Measurements from ENCODE around the gene SLC24A4. TPM values are rescaled to one million over a fixed set of nuclear protein-coding genes. Genes with fewer than 3 reads are reported as not detected.

Gene SLC24A4
- total RNA-seq, 1 experiment from 2014 or later: not detected

GRCh38 chr14:92380582-92380981 lies 57.6 kb downstream of the SLC24A4 start:
- no peak overlapping the region for H3K27ac ChIP-seq (ENCODE audit: low read depth, low read length)
- ChIA-PET CTCF (no interaction called here), RAD21 (ENCODE audit: low non-redundant PET in 1 of 2, low total read pairs in 2 of 2, uncharacterized antibody in 2 of 2, unreplicated experiment in 2 of 2) (no interaction called here), POLR2A (no interaction called here)
- BruUV-seq (replicated peaks): no TSS peak
- no peaks in the 10 kb centered on the region; the same call in 1 of the 2 replicates for H3K27me3 ChIP-seq (ENCODE audit: insufficient read depth, low read length)
- no peaks in the 10 kb centered on the region for H3K9me3 ChIP-seq (ENCODE audit: control insufficient read depth in 1 of 2, insufficient read depth in 1 of 2, low read depth in 1 of 2, low read length in 2 of 2)
- H3K9me2 ChIP-seq (ENCODE audit: insufficient read depth): no peaks in the 10 kb centered on the region
- no peaks in the 10 kb centered on the region for H4K20me1 ChIP-seq (ENCODE audit: insufficient read depth)
- no peak overlapping the region for H3K4me2 ChIP-seq (ENCODE audit: low read length)
- no peaks in the 10 kb centered on the region for H3K36me3 ChIP-seq (ENCODE audit: control insufficient read depth in 1 of 2, insufficient read depth in 2 of 2, low read length in 2 of 2)
- H2AFZ ChIP-seq (ENCODE audit: low read depth, low read length, poor library complexity, severe bottlenecking): no peak overlapping the region
- DNase-seq (ENCODE audit: low read depth, low spot score): no peak
- H3K4me1 ChIP-seq (ENCODE audit: control insufficient read depth in 1 of 2, insufficient read depth in 2 of 2, low read length in 2 of 2): no peaks in the 10 kb centered on the region
- ATAC-seq: no peak
- no peak overlapping the region for H3K9ac ChIP-seq (ENCODE audit: low read length)
- no peaks in the 10 kb centered on the region for H3K79me2 ChIP-seq (ENCODE audit: insufficient read depth, low read length)
- TF ChIP-seq ZFX (IDR thresholded peaks at IDR 0.05) (no peak), CTCF (IDR thresholded peaks at IDR 0.05 in 2 of 3, conservative IDR thresholded peaks at IDR 0.05 in 1 of 3; ENCODE audit: borderline replicate concordance in 1 of 3, insufficient read depth in 1 of 3, low read depth in 2 of 3, low read length in 2 of 3) (no peak), FOSL1 (IDR thresholded peaks at IDR 0.05; ENCODE audit: low read depth) (no peak), ZNF274 (IDR thresholded peaks at IDR 0.05; ENCODE audit: low read depth, low read length) (no peak), CBX3 (IDR thresholded peaks at IDR 0.05; ENCODE audit: low read depth) (no peak), RAD21 (IDR thresholded peaks at IDR 0.05; ENCODE audit: low read depth) (no peak), ATF3 (IDR thresholded peaks at IDR 0.05) (no peak), TCF7L2 (IDR thresholded peaks at IDR 0.05; ENCODE audit: borderline replicate concordance, extremely low read depth, insufficient read depth, insufficient read length) (no peak), SP1 (IDR thresholded peaks at IDR 0.05; ENCODE audit: low read depth) (no peak), POLR2AphosphoS5 (IDR thresholded peaks at IDR 0.05; ENCODE audit: low read depth, low read length) (no peak)
- TF ChIP-seq, protein P1, sequence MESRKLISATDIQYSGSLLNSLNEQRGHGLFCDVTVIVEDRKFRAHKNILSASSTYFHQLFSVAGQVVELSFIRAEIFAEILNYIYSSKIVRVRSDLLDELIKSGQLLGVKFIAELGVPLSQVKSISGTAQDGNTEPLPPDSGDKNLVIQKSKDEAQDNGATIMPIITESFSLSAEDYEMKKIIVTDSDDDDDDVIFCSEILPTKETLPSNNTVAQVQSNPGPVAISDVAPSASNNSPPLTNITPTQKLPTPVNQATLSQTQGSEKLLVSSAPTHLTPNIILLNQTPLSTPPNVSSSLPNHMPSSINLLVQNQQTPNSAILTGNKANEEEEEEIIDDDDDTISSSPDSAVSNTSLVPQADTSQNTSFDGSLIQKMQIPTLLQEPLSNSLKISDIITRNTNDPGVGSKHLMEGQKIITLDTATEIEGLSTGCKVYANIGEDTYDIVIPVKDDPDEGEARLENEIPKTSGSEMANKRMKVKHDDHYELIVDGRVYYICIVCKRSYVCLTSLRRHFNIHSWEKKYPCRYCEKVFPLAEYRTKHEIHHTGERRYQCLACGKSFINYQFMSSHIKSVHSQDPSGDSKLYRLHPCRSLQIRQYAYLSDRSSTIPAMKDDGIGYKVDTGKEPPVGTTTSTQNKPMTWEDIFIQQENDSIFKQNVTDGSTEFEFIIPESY (IDR thresholded peaks at IDR 0.05; ENCODE audit: extremely low read depth, insufficient replicate concordance, low read length): no peak
- intact Hi-C loops (cut with micrococcal nuclease): no loop called here
- no peak overlapping the region for H3K4me3 ChIP-seq (replicated peaks in 1 of 2; ENCODE audit: low read depth in 1 of 2, low read length in 2 of 2)
